Duodenal mucosa (tissue), 2 donors: Measurements from ENCODE around the gene CAPZA3.
"Not testable (repeated sequence)": the region's sequence is repeated elsewhere in the genome, so short reads cannot be mapped to it uniquely, and the experiment has no call there.

Experiments used
- H3K27ac ChIP-seq: one replicate; pipeline ENCODE4 v1.7.0; 2013; ENCODE audit warnings: low read depth, low read length
- H3K27me3 ChIP-seq, 2 donors: one replicate each; pipeline ENCODE4 v1.7.0; 2013; ENCODE audit warnings: low read length in 2 of 2, control low read depth in 1 of 2; ENCODE audit not compliant: insufficient read depth in 2 of 2, control insufficient read depth in 1 of 2
- H3K36me3 ChIP-seq, 2 donors: one replicate each; pipeline ENCODE4 v1.7.0; 2013; ENCODE audit warnings: low read length in 2 of 2, control low read depth in 1 of 2; ENCODE audit not compliant: insufficient read depth in 2 of 2, control insufficient read depth in 1 of 2
- H3K4me1 ChIP-seq, 2 donors: one replicate each; pipeline ENCODE4 v1.7.0; 2013; ENCODE audit warnings: low read length in 2 of 2, control low read depth in 1 of 2; ENCODE audit not compliant: insufficient read depth in 2 of 2, control insufficient read depth in 1 of 2
- H3K4me3 ChIP-seq, 2 donors: one replicate each; pipeline ENCODE4 v1.7.0; 2013; ENCODE audit warnings: low read length in 2 of 2, low read depth in 1 of 2
- H3K9ac ChIP-seq, 2 donors: one replicate each; pipeline ENCODE4 v1.7.0; 2013; ENCODE audit warnings: low read length in 2 of 2, low read depth in 1 of 2
- H3K9me3 ChIP-seq, 2 donors: one replicate each; pipeline ENCODE4 v1.7.0; 2013; ENCODE audit warnings: low read length in 2 of 2, control low read depth in 1 of 2; ENCODE audit not compliant: control insufficient read depth in 1 of 2

CAPZA3 gene

GRCh38 chr12:18752280-18752920 is 14.5 kb downstream of the CAPZA3 start:
- Histone ChIP-seq H3K4me1 (no peaks in the 10 kb centered on the region), H3K36me3 (no peaks in the 10 kb centered on the region), H3K27ac (no peak overlapping the region), H3K27me3 (no peaks in the 10 kb centered on the region), H3K9ac (no peak overlapping the region), H3K9me3 (no peaks in the 10 kb centered on the region), H3K4me3 (no peak overlapping the region)

- no peak overlapping the region for H3K9ac ChIP-seq
- no peak overlapping the region for H3K4me3 ChIP-seq
- H3K4me1 ChIP-seq: no peaks in the 10 kb centered on the region
- H3K36me3 ChIP-seq: no peaks in the 10 kb centered on the region
- H3K9me3 ChIP-seq: no peaks in the 10 kb centered on the region
- H3K27me3 ChIP-seq: no peaks in the 10 kb centered on the region
- H3K27ac ChIP-seq: no peak overlapping the region
Measured at GRCh38 chr12:18752947-18753346, 15.0 kb downstream of the CAPZA3 start.

GRCh38 chr12:18753481-18754123 is 15.7 kb downstream of the CAPZA3 start:
- H3K9ac ChIP-seq: no peak overlapping the region
- no peaks in the 10 kb centered on the region for H3K27me3 ChIP-seq
- no peaks in the 10 kb centered on the region for H3K4me1 ChIP-seq
- H3K36me3 ChIP-seq: no peaks in the 10 kb centered on the region
- no peak overlapping the region for H3K4me3 ChIP-seq
- no peaks in the 10 kb centered on the region for H3K9me3 ChIP-seq
- no peak overlapping the region for H3K27ac ChIP-seq

GRCh38 chr12:18754124-18754707 is 16.3 kb downstream of the CAPZA3 start:
- Histone ChIP-seq H3K4me3 (no peak overlapping the region), H3K36me3 (no peaks in the 10 kb centered on the region), H3K4me1 (no peaks in the 10 kb centered on the region), H3K9me3 (no peaks in the 10 kb centered on the region), H3K9ac (no peak overlapping the region), H3K27ac (no peak overlapping the region), H3K27me3 (no peaks in the 10 kb centered on the region)

- Histone ChIP-seq H3K4me1 (no peaks in the 10 kb centered on the region), H3K27me3 (no peaks in the 10 kb centered on the region), H3K4me3 (no peak overlapping the region), H3K9ac (no peak overlapping the region), H3K9me3 (no peaks in the 10 kb centered on the region), H3K27ac (no peak overlapping the region), H3K36me3 (no peaks in the 10 kb centered on the region)
Measured at GRCh38 chr12:18755341-18755740, 17.4 kb downstream of the CAPZA3 start.

- not testable (repeated sequence) for H3K4me3 ChIP-seq, H3K36me3 ChIP-seq, H3K9me3 ChIP-seq, H3K27me3 ChIP-seq, H3K27ac ChIP-seq, H3K9ac ChIP-seq, H3K4me1 ChIP-seq
Measured at GRCh38 chr12:18766479-18766878, 28.6 kb downstream of the CAPZA3 start.

GRCh38 chr12:18782827-18783226 is 44.9 kb downstream of the CAPZA3 start:
- Histone ChIP-seq H3K27ac (no peak overlapping the region), H3K4me1 (no peaks in the 10 kb centered on the region), H3K36me3 (no peaks in the 10 kb centered on the region), H3K9ac (no peak overlapping the region), H3K4me3 (no peak overlapping the region), H3K27me3 (no peaks in the 10 kb centered on the region), H3K9me3 (no peaks in the 10 kb centered on the region)

GRCh38 chr12:18785465-18785864 is 47.5 kb downstream of the CAPZA3 start:
- H3K27me3 ChIP-seq, H3K36me3 ChIP-seq, H3K9me3 ChIP-seq, H3K4me3 ChIP-seq, H3K27ac ChIP-seq, H3K4me1 ChIP-seq, H3K9ac ChIP-seq: not testable (repeated sequence)
